Activated CD8-positive, alpha-beta memory T cell treated with anti-CD3 and anti-CD28 coated beads for 1 hour (primary cell): ENCODE results near the gene KLHL29.

Experiments
- DNase-seq, 2 donors: peaks; one replicate each; pipeline ENCODE4 v3.0.0-alpha.2; 2020; ENCODE audit warnings: low read depth in 1 of 2; ENCODE audit errors: extremely low read depth in 1 of 2

Gene KLHL29

GRCh38 chr2:23420840-23421476 lies 36.0 kb downstream of the KLHL29 start:
- DNase-seq = no peak

DNA sequence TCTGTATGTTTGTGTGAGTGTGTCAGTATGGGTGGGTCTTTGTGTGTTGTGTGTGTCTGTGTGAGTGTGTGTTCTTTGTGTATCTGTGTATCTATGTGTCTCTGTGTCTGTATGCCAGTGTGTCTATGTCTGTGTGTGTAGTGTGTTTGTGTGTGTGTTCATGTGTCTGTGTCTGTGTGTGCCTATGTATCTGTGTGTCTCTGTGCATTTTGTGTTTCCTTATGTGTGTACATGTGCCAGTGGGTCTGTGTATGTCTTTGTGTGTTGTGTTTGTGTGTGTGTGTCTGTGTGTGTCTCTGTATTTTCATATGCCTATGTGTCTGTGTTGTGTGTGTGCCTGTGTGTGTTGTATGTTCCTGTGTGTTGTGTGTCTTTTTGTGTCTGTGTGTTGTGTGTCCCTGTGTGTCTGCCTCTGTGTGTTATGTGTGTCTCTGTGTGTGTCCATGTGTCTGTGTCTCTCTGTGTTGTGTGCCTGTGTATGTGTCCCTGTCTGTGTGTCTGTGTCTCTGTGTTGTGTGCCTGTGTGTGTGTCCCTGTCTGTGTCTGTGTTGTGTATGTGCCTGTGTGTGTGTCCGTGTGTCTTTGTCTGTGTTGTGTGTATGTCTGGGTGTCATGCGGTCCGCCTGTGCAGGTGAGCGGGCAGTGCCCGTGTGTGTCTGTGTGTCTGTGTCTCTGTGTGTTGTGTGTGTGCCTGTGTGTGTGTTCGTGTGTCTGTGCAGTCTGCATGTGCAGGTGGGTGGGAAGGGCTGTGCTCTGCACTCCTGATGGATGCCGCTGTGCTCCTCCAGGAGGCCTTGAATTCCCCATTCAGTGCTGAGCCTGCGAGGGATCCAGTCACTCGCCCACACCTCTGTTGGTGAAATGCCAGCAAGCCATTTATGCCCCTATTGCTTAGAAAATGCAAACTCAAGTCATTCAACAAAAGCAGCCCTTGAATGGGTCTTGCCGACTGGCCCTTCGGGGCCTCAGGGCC lies 37.4 kb downstream of the KLHL29 start:
- DNase-seq = no peak

GRCh38 chr2:23423062-23423872 lies 38.3 kb downstream of the KLHL29 start:
- DNase-seq = no peak

DNA sequence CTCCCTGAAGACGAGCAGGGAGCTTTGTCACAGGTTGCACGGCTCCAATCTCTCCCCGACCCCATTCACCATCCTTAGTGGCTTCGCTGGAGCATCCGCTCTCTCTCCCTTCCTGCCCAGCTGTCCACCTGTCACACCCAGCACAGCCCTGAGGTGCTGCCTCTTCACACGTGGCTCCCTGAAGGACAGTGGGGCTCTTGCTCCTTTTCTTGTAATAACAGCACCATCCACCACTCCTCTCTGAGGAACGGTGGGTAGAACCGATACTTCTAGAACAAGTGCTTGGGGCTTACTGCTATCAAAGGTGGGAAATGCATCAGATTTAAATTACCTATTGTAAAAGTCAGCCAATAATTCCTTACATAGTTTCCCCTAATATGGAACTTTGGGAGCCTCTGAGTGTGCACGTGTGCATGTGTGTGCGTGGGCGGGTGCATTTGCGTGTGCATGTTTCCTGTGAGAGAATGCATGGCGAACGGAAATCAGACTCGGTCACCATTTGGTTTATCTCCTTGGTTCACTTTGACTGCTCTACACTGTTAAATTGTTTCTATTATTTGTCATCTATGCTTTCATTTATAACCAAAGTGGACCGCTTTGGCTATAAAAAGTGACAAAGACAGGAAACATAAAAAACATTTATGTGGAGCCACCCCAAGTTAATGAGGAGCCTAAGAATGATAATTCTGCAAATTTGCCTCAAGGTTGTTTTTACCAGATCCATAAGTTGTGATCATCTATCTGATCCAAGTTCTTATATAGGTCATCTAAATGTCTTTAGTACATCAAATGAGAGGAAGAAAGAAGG lies 39.1 kb downstream of the KLHL29 start:
- DNase-seq = no peak

- no peak for DNase-seq
These were observed 40.4 kb downstream of the KLHL29 start for GRCh38 chr2:23425338-23425871.

DNA sequence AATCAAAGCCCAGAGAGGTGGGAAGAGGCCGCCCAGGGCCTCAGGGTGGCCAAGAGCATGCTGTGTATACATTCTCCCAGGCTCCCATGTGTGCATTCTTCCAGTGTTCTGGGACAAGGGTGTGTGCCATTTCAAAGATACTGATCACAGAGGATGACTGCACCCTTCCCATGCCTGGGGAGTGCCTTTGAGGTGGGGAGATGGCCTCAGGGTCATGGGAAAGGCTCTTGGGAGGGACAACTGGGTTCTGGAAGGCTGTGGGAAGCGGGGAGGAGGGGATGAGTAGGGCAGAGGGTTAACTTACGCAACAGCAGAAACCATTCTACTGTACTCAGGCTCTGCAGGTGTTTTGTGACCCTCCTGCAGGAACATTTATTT lies 40.9 kb downstream of the KLHL29 start:
- DNase-seq = no peak

DNA sequence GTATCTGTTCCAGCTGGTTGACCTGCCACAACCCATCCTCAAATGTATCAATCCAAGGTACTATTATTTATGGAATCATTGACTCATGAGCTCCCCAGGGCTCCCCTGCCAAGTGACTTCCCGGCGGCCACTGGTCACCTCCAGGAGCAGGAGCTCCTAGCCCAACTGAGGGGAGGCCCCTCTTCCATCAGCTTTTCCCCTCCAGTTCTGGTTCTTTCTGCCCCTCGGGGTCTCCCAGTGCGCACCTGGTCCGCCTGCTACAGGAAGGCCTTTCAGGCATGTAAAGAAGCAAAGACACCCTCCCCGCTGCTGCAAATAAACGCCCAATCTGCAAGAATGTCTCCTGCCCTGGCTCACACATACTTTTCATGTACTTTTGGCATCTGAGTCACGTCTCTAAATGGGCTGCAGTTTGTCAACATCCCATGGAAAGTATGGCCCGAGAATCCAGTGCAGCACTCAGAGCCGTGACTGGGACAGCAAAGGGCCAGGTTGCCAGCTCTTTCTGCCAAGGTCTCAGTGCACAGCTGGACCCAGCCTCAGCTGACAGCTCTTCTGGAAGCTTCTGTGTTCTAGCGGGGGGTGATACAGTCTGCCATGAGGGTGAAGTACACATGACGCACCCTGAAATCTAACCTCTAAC lies 41.4 kb downstream of the KLHL29 start:
- DNase-seq = no peak

GRCh38 chr2:23427350-23427749 lies 42.4 kb downstream of the KLHL29 start:
- no peak for DNase-seq

- no peak for DNase-seq
These were observed 43.0 kb downstream of the KLHL29 start for GRCh38 chr2:23427976-23428375.

DNA sequence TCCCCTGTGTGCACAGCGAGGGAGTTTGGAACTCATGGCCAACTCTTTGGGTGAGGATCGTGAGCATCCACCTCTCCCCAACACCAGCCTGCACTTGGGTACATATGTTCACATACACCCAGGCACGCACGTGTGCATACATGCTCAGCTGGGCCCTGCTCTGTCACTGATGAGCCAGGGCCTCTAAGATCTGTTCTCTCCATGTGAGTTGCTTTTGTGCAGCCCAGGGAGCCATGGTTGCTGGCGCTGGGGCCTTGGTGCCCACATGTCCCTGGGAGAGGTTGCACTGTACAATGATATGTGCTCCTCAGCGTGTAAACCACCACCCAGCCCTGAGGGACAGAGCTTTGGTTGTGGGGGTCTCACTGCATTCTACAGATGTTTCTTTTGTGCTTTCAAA lies 44.1 kb downstream of the KLHL29 start:
- no peak for DNase-seq

GRCh38 chr2:23430263-23430662 lies 45.3 kb downstream of the KLHL29 start:
- DNase-seq = no peak

DNA sequence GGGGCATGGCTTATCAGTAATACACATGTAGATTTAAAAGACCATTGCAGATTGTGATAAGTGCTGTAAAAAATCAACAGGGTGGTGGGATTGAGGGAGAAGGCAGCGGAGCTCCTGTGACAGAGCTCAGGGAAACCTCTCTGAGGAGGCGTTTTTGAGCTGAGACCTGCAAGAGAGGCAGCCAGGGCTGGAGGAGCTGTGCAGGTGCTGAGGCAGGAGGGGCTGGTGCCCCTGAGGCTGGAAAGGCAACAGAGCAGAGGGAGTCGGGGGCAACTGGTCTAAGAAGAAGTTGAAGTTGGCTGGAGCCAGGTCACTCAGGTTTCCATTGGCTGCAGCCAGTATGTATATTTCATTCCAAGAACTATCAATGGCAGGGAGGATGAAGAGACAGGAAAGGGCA lies 47.6 kb downstream of the KLHL29 start:
- no peak for DNase-seq

GRCh38 chr2:23433282-23433681 lies 48.3 kb downstream of the KLHL29 start:
- DNase-seq = no peak

DNA sequence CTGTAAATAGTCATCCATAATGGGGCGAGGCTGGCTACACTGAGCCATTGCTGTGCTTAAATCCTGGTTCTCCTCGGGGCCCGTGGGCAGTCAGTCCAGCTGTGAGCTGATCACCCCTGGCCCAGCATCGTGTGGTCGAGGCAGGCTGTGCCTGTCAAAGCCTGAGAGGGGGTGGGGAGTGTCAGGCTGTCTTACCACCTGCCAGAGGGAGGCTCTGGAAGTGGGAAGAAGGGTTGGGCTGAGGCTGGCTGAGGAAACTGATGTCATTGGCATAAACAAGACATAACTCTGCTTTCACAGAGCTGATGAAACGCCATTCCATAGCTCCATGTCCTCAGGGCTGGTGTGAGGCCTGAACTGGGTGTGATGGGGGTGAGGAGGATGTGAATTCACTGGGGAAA lies 49.7 kb downstream of the KLHL29 start:
- no peak for DNase-seq

GRCh38 chr2:23435250-23436035 lies 50.5 kb downstream of the KLHL29 start:
- no peak for DNase-seq

DNA sequence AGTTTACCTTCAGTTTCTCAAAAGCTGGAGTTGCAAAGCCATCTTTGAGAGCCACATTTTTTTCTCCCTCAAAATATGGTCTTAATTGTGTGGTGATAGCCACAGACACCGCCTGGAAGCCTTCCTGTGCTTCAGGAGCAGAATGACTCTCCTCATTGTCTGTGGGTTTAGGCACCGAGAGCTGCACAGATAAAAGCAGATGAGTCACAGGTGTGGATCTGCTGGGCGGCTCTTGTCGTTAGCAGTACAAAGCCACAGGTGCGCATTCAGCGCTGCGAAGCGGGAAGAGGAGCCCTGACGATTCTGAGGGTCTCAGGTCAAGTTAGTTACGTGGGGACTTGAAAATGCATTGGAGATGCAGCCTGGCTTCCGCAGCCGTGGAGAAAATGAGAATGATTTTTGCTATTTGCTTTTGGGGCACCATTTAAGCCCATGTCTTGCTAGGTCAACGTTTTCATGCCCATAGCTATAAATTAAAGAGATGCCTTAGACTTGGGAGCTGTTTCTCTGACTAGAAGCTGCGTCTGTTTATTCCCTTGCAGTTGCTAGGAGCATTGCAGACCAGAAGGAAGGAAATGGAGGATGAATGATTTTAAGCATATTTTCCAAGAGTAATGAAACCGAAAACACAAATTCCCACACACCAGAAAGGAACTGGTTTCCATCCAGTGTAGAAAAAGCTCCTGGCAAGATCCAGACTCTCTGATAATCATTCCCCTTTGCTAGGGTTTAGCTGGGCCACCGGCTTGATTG lies 51.5 kb downstream of the KLHL29 start:
- no peak for DNase-seq

DNA sequence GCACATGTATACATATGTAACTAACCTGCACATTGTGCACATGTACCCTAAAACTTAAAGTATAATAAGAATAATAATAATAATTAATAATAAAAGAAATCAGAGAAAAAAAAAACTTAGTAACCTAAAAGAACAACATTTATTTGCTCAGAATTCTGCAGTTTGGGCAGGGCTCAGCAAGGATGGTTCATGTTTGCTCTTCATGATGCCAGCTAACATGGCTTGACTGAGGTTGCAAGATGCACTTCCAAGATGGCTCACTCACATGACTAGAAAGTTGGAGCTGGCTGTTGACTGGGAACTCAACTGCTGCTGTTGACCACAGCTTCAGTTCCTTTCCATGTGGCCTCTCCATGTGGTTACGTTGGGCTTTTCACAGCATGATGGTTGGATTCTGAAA lies 56.4 kb downstream of the KLHL29 start:
- no peak for DNase-seq

GRCh38 chr2:23445450-23445868 lies 60.5 kb downstream of the KLHL29 start:
- no peak for DNase-seq
